ENCODE results near the gene PHF21A. TPM values are rescaled to one million over a fixed set of nuclear protein-coding genes. Genes with fewer than 3 reads are reported as not detected.

PHF21A gene
- total and polyA plus RNA-seq, 4 donors: 12.0 to 84.0 (median 48.9) TPM

DNA sequence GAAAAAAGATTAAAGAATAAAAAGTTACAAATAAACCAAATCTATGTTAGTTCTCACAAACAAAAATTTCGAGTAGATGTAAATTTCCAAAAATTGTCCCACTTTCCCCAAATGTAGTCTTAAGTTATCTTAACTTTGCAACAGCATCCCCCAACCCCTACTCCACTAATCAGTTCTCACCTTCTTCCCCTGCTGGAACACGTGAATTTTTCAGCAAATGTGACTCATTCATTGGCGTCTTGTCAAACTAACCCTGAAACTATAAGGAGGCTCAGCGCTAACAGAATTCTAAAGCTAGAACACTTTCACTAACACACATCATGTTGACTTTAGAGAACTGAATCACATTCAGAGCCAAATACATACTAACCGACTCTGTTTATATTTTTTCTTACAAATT lies 46.1 kb downstream of the PHF21A start:
- no peaks in the 10 kb centered on the region for H3K36me3 ChIP-seq (ENCODE audit: control insufficient read depth in 1 of 2, insufficient read depth in 2 of 2, low read length in 1 of 2)
- 17 to 22% methylated on average over 5 of the region's 5 CpGs for WGBS, 2 donors
- no peaks in the 10 kb centered on the region for H3K27me3 ChIP-seq (ENCODE audit: control insufficient read depth in 1 of 2, insufficient read depth in 2 of 2, low read length in 1 of 2)
- peaks cover 0 to 4% of the 10 kb centered on the region in 2 donors for H3K4me1 ChIP-seq (ENCODE audit: control insufficient read depth in 1 of 2, insufficient read depth in 2 of 2, low read length in 2 of 2)
- no peak overlapping the region for H3K27ac ChIP-seq (ENCODE audit: low read depth in 1 of 2, low read length in 2 of 2)
- DNase-seq (no peak), ATAC-seq (ENCODE audit: low FRiP score) (no peak)
- H3K9me3 ChIP-seq (ENCODE audit: control insufficient read depth, low read length): no peaks in the 10 kb centered on the region
- H3K4me3 ChIP-seq (ENCODE audit: low read length in 2 of 2): no peak overlapping the region
- intact Hi-C loops (cut with DNase I): no loop called here

DNA sequence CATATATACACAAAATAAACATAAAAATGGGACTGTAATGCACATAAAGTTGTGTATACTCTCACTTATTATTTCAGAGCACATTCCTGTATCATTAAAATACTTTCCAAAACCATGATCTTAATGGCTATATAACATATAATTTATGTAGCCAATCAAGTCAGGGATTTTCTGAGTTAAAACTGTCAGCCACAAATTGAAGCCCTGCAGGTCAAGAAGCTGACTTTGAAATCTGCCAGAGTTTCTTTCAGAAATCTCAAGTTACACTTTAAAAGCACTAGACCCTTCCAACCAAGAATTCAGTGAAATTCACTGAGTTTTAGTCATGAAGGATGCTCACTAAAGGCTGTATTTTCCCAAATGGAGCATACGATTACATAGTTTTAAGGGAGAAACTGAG lies 47.6 kb downstream of the PHF21A start:
- no peak for ATAC-seq (ENCODE audit: low FRiP score)
- intact Hi-C loops (cut with DNase I): no loop called here
- H3K9me3 ChIP-seq (ENCODE audit: control insufficient read depth, low read length): no peaks in the 10 kb centered on the region

DNA sequence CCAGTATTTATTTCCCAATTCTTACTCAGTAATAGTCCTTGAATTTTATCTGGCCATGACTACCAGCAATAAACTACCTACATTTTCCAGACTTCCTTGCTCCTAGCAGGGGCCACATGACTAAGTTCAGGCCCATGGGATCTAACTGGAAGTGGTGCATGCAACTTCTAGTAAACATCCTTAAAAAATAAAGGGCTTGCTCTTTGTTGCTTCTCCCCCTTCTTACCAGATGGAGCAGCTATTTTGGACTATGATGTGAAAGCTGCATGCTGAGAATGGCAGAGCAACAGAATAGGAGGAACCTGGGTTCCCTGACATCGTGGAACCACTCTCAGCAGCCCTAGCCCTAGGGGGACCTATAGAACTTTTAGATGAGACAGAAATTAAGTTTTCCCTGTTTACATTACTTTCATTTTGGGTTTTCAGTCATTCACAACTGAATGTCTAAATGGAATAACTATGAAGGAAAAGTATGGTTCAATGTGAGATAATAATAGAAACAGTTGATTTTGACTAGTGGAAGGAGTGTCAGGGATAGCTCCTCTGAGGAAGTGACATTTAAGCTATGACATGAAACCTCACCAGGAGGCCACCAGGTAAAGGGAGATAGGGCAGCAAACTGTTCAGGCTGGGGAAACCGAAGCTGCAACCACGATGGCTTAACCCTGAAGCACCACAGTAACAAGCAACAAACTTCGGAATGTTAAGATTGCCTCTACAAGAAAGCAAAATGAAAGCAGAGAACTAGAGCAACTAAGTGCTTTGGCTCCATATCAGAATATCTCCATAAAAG lies 48.9 kb downstream of the PHF21A start:
- intact Hi-C loops (cut with DNase I): no loop called here
- no peak for ATAC-seq (ENCODE audit: low FRiP score)
- WGBS, 2 donors: 68 to 71% methylated on average over 4 of the region's 4 CpGs

More for the DNA sequence above, 47.6 kb downstream of the PHF21A start:
- H3K27me3 ChIP-seq (ENCODE audit: control insufficient read depth in 1 of 2, insufficient read depth in 2 of 2, low read length in 1 of 2): no peaks in the 10 kb centered on the region
- peaks cover 0 to 6% of the 10 kb centered on the region in 2 donors for H3K4me1 ChIP-seq (ENCODE audit: control insufficient read depth in 1 of 2, insufficient read depth in 2 of 2, low read length in 2 of 2)
- peaks cover 0 to 3% of the 10 kb centered on the region in 2 donors for H3K36me3 ChIP-seq (ENCODE audit: control insufficient read depth in 1 of 2, insufficient read depth in 2 of 2, low read length in 1 of 2)
- H3K4me3 ChIP-seq (ENCODE audit: low read length in 2 of 2): no peak overlapping the region
- 93 to 97% methylated on average over 1 of the region's 1 CpG for WGBS, 2 donors
- no peak for DNase-seq
- H3K27ac ChIP-seq (ENCODE audit: low read depth in 1 of 2, low read length in 2 of 2): no peak overlapping the region

DNA sequence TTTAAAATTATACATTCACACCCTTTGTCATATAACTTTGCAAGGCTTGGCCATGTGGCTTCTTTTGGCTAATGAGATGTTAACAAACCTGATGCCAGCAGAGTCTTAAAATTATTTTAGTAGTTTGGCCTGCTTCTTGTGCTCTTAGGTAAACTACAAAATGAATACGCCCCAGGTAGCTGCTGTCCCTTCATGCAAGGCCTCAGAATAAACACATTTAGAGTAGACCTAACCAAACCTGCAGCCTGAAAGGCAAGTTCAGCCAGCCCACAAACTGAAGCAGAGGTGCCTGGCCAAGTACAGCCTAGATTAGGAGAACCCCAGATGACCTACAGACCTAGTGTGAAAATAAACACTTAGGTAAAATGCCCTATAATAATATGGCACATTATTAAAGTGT lies 50.2 kb downstream of the PHF21A start:
- H3K36me3 ChIP-seq (ENCODE audit: control insufficient read depth in 1 of 2, insufficient read depth in 2 of 2, low read length in 1 of 2): peaks cover 2 to 3% of the 10 kb centered on the region in 2 donors
- no peak overlapping the region for H3K4me3 ChIP-seq (ENCODE audit: low read length in 2 of 2)
- no peaks in the 10 kb centered on the region for H3K27me3 ChIP-seq (ENCODE audit: control insufficient read depth in 1 of 2, insufficient read depth in 2 of 2, low read length in 1 of 2)
- 69 to 71% methylated on average over 1 of the region's 1 CpG for WGBS, 2 donors
- intact Hi-C loops (cut with DNase I): no loop called here
- H3K4me1 ChIP-seq (ENCODE audit: control insufficient read depth in 1 of 2, insufficient read depth in 2 of 2, low read length in 2 of 2): peaks cover 0 to 6% of the 10 kb centered on the region in 2 donors
- no peaks in the 10 kb centered on the region for H3K9me3 ChIP-seq (ENCODE audit: control insufficient read depth, low read length)
- ATAC-seq (ENCODE audit: low FRiP score) (no peak), DNase-seq (no peak)
- H3K27ac ChIP-seq (ENCODE audit: low read depth in 1 of 2, low read length in 2 of 2): no peak overlapping the region

More for the DNA sequence above, 48.9 kb downstream of the PHF21A start:
- Histone ChIP-seq H3K4me1 (ENCODE audit: control insufficient read depth in 1 of 2, insufficient read depth in 2 of 2, low read length in 2 of 2) (peaks cover 0 to 6% of the 10 kb centered on the region in 2 donors), H3K4me3 (ENCODE audit: low read length in 2 of 2) (no peak overlapping the region), H3K9me3 (ENCODE audit: control insufficient read depth, low read length) (no peaks in the 10 kb centered on the region), H3K27me3 (ENCODE audit: control insufficient read depth in 1 of 2, insufficient read depth in 2 of 2, low read length in 1 of 2) (no peaks in the 10 kb centered on the region), H3K27ac (ENCODE audit: low read depth in 1 of 2, low read length in 2 of 2) (no peak overlapping the region), H3K36me3 (ENCODE audit: control insufficient read depth in 1 of 2, insufficient read depth in 2 of 2, low read length in 1 of 2) (peaks cover 0 to 3% of the 10 kb centered on the region in 2 donors)
- no peak for DNase-seq

DNA sequence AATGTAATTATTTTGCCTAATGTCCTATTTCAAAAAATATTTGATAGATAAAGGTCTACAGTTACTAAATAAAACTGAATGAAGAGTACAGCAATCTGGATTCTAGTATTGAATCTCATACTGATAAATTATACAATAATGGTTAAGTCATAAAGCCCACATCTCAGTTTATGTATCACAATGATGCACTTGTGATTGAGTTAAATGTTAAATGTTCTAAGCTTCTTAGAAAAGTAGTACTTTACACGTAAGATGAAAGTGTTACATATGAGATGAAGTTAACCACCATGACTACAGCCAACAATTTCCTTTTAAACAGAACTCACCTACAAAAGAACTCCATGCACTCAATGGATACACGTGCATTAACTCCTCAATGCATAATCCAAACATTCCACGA lies 51.7 kb downstream of the PHF21A start:
- 97% methylated on average over 3 of the region's 3 CpGs for WGBS, 2 donors
- intact Hi-C loops (cut with DNase I): no loop called here
- Histone ChIP-seq H3K4me1 (ENCODE audit: control insufficient read depth in 1 of 2, insufficient read depth in 2 of 2, low read length in 2 of 2) (peaks cover 0 to 4% of the 10 kb centered on the region in 2 donors), H3K9me3 (ENCODE audit: control insufficient read depth, low read length) (no peaks in the 10 kb centered on the region), H3K36me3 (ENCODE audit: control insufficient read depth in 1 of 2, insufficient read depth in 2 of 2, low read length in 1 of 2) (peaks cover 2 to 3% of the 10 kb centered on the region in 2 donors), H3K27me3 (ENCODE audit: control insufficient read depth in 1 of 2, insufficient read depth in 2 of 2, low read length in 1 of 2) (no peaks in the 10 kb centered on the region), H3K27ac (ENCODE audit: low read depth in 1 of 2, low read length in 2 of 2) (no peak overlapping the region), H3K4me3 (ENCODE audit: low read length in 2 of 2) (no peak overlapping the region)
- DNase-seq (no peak), ATAC-seq (ENCODE audit: low FRiP score) (no peak)

DNA sequence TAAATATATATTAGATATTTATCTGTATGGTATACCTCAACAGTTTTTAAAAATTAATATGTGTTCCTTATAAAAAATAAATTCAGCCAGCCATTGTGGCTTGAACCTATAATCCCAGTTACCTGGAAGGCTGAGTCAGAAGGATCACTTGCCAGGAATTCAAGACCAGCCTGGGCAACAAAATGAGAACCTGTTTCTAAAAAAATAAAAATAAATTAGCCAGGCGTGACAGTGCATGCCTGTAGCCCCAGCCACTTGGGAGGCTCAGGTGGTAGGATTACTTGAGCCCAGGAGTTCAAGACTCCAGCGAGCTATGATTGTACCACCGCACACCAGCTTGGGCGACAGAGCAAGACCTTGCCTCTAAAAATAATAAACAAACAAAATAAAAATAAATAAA lies 54.9 kb downstream of the PHF21A start:
- DNase-seq (no peak), ATAC-seq (ENCODE audit: low FRiP score) (no peak)
- H3K27ac ChIP-seq (ENCODE audit: low read depth in 1 of 2, low read length in 2 of 2): no peak overlapping the region
- H3K27me3 ChIP-seq (ENCODE audit: control insufficient read depth in 1 of 2, insufficient read depth in 2 of 2, low read length in 1 of 2): no peaks in the 10 kb centered on the region
- H3K4me3 ChIP-seq (ENCODE audit: low read length in 2 of 2): no peak overlapping the region
- peaks cover 0 to 4% of the 10 kb centered on the region in 2 donors for H3K4me1 ChIP-seq (ENCODE audit: control insufficient read depth in 1 of 2, insufficient read depth in 2 of 2, low read length in 2 of 2)
- WGBS, 2 donors: 92 to 94% methylated on average over 4 of the region's 4 CpGs
- intact Hi-C loops (cut with DNase I): no loop called here
- peaks cover 2 to 3% of the 10 kb centered on the region in 2 donors for H3K36me3 ChIP-seq (ENCODE audit: control insufficient read depth in 1 of 2, insufficient read depth in 2 of 2, low read length in 1 of 2)
- H3K9me3 ChIP-seq (ENCODE audit: control insufficient read depth, low read length): no peaks in the 10 kb centered on the region

DNA sequence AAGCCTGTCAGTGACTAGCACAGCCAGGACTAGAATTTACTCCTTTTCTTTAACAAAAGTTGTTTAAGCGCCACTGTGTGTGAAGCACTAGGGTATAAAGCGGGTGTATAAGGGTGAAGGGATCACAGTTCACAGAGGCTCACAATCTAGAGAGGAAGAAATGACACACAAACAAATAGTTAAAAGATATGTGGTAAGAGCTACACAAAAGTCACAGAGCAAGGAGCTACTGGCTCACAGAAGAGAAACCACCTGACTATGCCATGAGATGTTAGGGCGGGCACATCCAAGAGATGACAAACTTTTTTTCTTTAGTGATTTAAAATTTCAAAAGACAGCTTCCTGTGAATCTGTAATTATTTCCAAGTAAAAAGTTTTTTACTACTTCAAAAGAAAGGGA lies 55.6 kb downstream of the PHF21A start:
- DNase-seq (no peak), ATAC-seq (ENCODE audit: low FRiP score) (no peak)
- H3K9me3 ChIP-seq (ENCODE audit: control insufficient read depth, low read length): no peaks in the 10 kb centered on the region
- intact Hi-C loops (cut with DNase I): no loop called here
- no peak overlapping the region for H3K4me3 ChIP-seq (ENCODE audit: low read length in 2 of 2)
- no peaks in the 10 kb centered on the region for H3K27me3 ChIP-seq (ENCODE audit: control insufficient read depth in 1 of 2, insufficient read depth in 2 of 2, low read length in 1 of 2)
- H3K4me1 ChIP-seq (ENCODE audit: control insufficient read depth in 1 of 2, insufficient read depth in 2 of 2, low read length in 2 of 2): peaks cover 0 to 2% of the 10 kb centered on the region in 2 donors
- WGBS, 2 donors: 98 to 99% methylated on average over 3 of the region's 3 CpGs
- no peak overlapping the region for H3K27ac ChIP-seq (ENCODE audit: low read depth in 1 of 2, low read length in 2 of 2)
- peaks cover 2 to 3% of the 10 kb centered on the region in 2 donors for H3K36me3 ChIP-seq (ENCODE audit: control insufficient read depth in 1 of 2, insufficient read depth in 2 of 2, low read length in 1 of 2)

DNA sequence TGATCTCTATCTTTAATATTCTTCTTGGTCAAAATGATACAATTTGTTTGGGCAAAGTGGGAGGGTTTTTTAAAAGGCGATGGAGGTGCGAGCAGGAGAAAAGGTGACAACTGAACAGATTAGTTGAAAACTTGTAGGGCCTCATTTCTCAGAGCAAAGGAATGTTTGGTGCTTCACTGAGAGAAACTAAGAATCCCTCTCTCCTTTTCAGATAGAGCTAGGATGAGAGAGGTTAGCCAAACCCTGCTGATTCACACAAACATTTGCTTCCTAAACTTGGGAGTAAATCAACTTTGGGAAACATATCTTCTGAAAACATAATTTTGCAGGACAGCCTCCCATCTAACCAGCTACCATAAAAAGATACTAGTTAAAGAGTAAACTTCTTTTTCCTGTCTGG lies 57.0 kb downstream of the PHF21A start:
- intact Hi-C loops (cut with DNase I): no loop called here
- Histone ChIP-seq H3K27ac (ENCODE audit: low read depth in 1 of 2, low read length in 2 of 2) (no peak overlapping the region), H3K9me3 (ENCODE audit: control insufficient read depth, low read length) (no peaks in the 10 kb centered on the region), H3K36me3 (ENCODE audit: control insufficient read depth in 1 of 2, insufficient read depth in 2 of 2, low read length in 1 of 2) (peaks cover 2 to 3% of the 10 kb centered on the region in 2 donors), H3K27me3 (ENCODE audit: control insufficient read depth in 1 of 2, insufficient read depth in 2 of 2, low read length in 1 of 2) (no peaks in the 10 kb centered on the region), H3K4me1 (ENCODE audit: control insufficient read depth in 1 of 2, insufficient read depth in 2 of 2, low read length in 2 of 2) (peaks cover 0 to 2% of the 10 kb centered on the region in 2 donors), H3K4me3 (ENCODE audit: low read length in 2 of 2) (no peak overlapping the region)
- DNase-seq (no peak), ATAC-seq (ENCODE audit: low FRiP score) (no peak)
- WGBS, 2 donors: 92 to 94% methylated on average over 2 of the region's 2 CpGs

DNA sequence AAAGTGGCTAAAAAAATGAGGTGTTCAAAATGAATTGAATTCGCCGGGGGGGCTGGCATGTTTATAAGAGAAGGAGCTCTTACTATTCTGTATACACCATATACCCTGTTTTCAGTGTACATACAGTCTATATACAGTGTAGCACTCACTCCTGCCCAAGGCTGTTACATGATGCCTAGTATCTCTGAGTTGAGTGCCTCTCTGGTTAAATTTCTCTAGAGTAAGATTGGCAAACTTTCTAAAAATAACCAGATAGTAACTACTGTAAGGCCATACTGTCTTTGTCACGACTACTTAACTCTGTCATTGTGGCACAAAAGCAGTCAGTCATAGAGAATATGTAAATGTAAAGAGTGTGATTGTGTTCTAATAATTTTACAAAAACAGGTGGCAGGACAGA lies 58.1 kb downstream of the PHF21A start:
- ATAC-seq (ENCODE audit: low FRiP score): no peak
- Histone ChIP-seq H3K4me3 (ENCODE audit: low read length in 2 of 2) (no peak overlapping the region), H3K27me3 (ENCODE audit: control insufficient read depth in 1 of 2, insufficient read depth in 2 of 2, low read length in 1 of 2) (no peaks in the 10 kb centered on the region), H3K4me1 (ENCODE audit: control insufficient read depth in 1 of 2, insufficient read depth in 2 of 2, low read length in 2 of 2) (no peaks in the 10 kb centered on the region), H3K9me3 (ENCODE audit: control insufficient read depth, low read length) (no peaks in the 10 kb centered on the region), H3K36me3 (ENCODE audit: control insufficient read depth in 1 of 2, insufficient read depth in 2 of 2, low read length in 1 of 2) (peaks cover 0 to 2% of the 10 kb centered on the region in 2 donors), H3K27ac (ENCODE audit: low read depth in 1 of 2, low read length in 2 of 2) (no peak overlapping the region)
- no peak for DNase-seq
- 85 to 90% methylated on average over 3 of the region's 3 CpGs for WGBS, 2 donors
- intact Hi-C loops (cut with DNase I): no loop called here
